Body of pancreas (tissue), 4 donors: Measurements from ENCODE around the gene VPS4B. TPM values are rescaled to one million over a fixed set of nuclear protein-coding genes. Genes with fewer than 3 reads are reported as not detected.
A peak's percentile ranks its signal among the peaks of the same experiment; 100 is the strongest.

Experiments
- ATAC-seq: fragments of 150-250 bp; one replicate; pipeline ENCODE4 v1.9.1; 2016
- DNase-seq, 4 donors: peaks; one replicate each; pipeline ENCODE4 v3.0.0-alpha.2; 2019
- H3K27ac ChIP-seq, 4 donors: fragments of 200-600 bp; sonication (generic); 1 replicate in 3 of 4; 2 replicates in 1 of 4; pipeline versions ENCODE4 v1.5.1 to v1.6.1; 2016 to 2019; ENCODE audit warnings: mild to moderate bottlenecking in 1 of 4, mixed read lengths in 1 of 4, moderate library complexity in 1 of 4
- H3K27me3 ChIP-seq, 2 donors: fragments of 200-600 bp; sonication (generic); one replicate each; pipeline ENCODE4 v1.6.0; 2016; ENCODE audit warnings: mild to moderate bottlenecking in 1 of 2
- H3K36me3 ChIP-seq, 2 donors: fragments of 200-600 bp; sonication (generic); replicated peaks in 1 of 2; 2 replicates each; pipeline ENCODE4 v1.5.1; 2016; ENCODE audit warnings: low read depth in 2 of 2; ENCODE audit not compliant: insufficient read depth in 1 of 2
- H3K4me1 ChIP-seq: fragments of 200-600 bp; sonication (generic); one replicate; pipeline ENCODE4 v1.6.0; 2016
- H3K4me3 ChIP-seq, 2 donors: fragments of 200-600 bp; sonication (generic); 1 replicate in 1 of 2; 2 replicates in 1 of 2; pipeline ENCODE4 v1.5.1; 2016 to 2019
- H3K9me3 ChIP-seq, 3 donors: fragments of 200-600 bp; sonication (generic); 1 replicate in 2 of 3; 2 replicates in 1 of 3; pipeline ENCODE4 v1.5.1; 2016
- CTCF ChIP-seq, 7 experiments: fragments of 450-650 bp in 4 of 7; fragments of 200-600 bp in 3 of 7; sonication (generic) in 3 of 7; IDR thresholded peaks; one replicate each; pipeline ENCODE4 v1.5.1; 2016 to 2019; ENCODE audit warnings: antibody characterized with exemption in 7 of 7
- POLR2A ChIP-seq, 3 donors: fragments of 450-650 bp; IDR thresholded peaks; one replicate each; pipeline ENCODE4 v1.6.1; 2016; ENCODE audit warnings: antibody characterized with exemption in 3 of 3, mild to moderate bottlenecking in 2 of 3
- WGBS, 2 donors: methylation state at CpG; one replicate each; pipeline ENCODE4 v1.1.5; 2017; 5-methylcytosine and 5-hydroxymethylcytosine counted together
- intact Hi-C: fragments of 100-400 bp; cut with DNase I; formaldehyde crosslinking; loops from one replicate; pipeline ENCODE4 v1.15.1; 2023
- total RNA-seq, 2 donors: library from RNA; depleted of rRNA; stranded (reverse); fragments of >200 nt; gene quantifications; one replicate each; pipeline ENCODE4 v1.1.0, GENCODE V29; 2016

The VPS4B gene
- total RNA-seq, 2 donors from 2014 or later = 16.2 to 20.2 TPM

GRCh38 chr18:63438181-63438580 lies 15.9 kb upstream of the VPS4B start:
- Histone ChIP-seq H3K4me3 (no peak overlapping the region), H3K27me3 (no peaks in the 10 kb centered on the region), H3K9me3 (no peaks in the 10 kb centered on the region), H3K27ac (no peak overlapping the region), H3K4me1 (peaks cover 5% of the 10 kb centered on the region), H3K36me3 (no peaks in the 10 kb centered on the region)
- ATAC-seq (no peak), DNase-seq (no peak)
- intact Hi-C loops = loop anchor here (5.0 kb wide), 1 partner anchor 421 kb away; no protein-coding TSS in a partner anchor
- WGBS, 2 donors = 57 to 83% methylated on average over 2 of the region's 2 CpGs
- TF ChIP-seq POLR2A (IDR thresholded peaks at IDR 0.05) (no peak), CTCF (IDR thresholded peaks at IDR 0.05) (no peak)

- H3K9me3 ChIP-seq = no peaks in the 10 kb centered on the region
- WGBS, 2 donors = 41 to 52% methylated on average over 4 of the region's 4 CpGs
- no peak for ATAC-seq
- H3K36me3 ChIP-seq = no peaks in the 10 kb centered on the region
- intact Hi-C loops = no loop called here
- no peak overlapping the region for H3K27ac ChIP-seq
- H3K4me1 ChIP-seq = no peaks in the 10 kb centered on the region
- no peak for TF ChIP-seq CTCF (IDR thresholded peaks at IDR 0.05)
- TF ChIP-seq POLR2A (IDR thresholded peaks at IDR 0.05) = no peak
- no peak overlapping the region for H3K4me3 ChIP-seq
- H3K27me3 ChIP-seq = no peaks in the 10 kb centered on the region
- peak in 1 of 4 donors; percentile 16 for DNase-seq
Observed at GRCh38 chr18:63433334-63433866, 11.1 kb upstream of the VPS4B start.

- Histone ChIP-seq H3K4me3 (no peak overlapping the region), H3K36me3 (no peaks in the 10 kb centered on the region), H3K27ac (no peak overlapping the region), H3K9me3 (no peaks in the 10 kb centered on the region), H3K4me1 (no peaks in the 10 kb centered on the region), H3K27me3 (no peaks in the 10 kb centered on the region)
- TF ChIP-seq POLR2A (IDR thresholded peaks at IDR 0.05) (no peak), CTCF (IDR thresholded peaks at IDR 0.05) (no peak)
- no peak for DNase-seq
- intact Hi-C loops = no loop called here
- 33 to 47% methylated on average over 1 of the region's 1 CpG for WGBS, 2 donors
- ATAC-seq = no peak
Observed at GRCh38 chr18:63431180-63431579, 8.9 kb upstream of the VPS4B start.

- no peak for TF ChIP-seq CTCF (IDR thresholded peaks at IDR 0.05)
- Histone ChIP-seq H3K9me3 (no peaks in the 10 kb centered on the region), H3K27ac (no peak overlapping the region), H3K36me3 (no peaks in the 10 kb centered on the region), H3K27me3 (no peaks in the 10 kb centered on the region), H3K4me3 (no peak overlapping the region), H3K4me1 (no peaks in the 10 kb centered on the region)
- DNase-seq (no peak), ATAC-seq (no peak)
- 31 to 40% methylated on average over 2 of the region's 2 CpGs for WGBS, 2 donors
- intact Hi-C loops = no loop called here
Observed at GRCh38 chr18:63430526-63430925, 8.2 kb upstream of the VPS4B start.

GRCh38 chr18:63427558-63427957 lies 5.3 kb upstream of the VPS4B start:
- no peak overlapping the region for H3K27ac ChIP-seq
- no peak for DNase-seq
- no peaks in the 10 kb centered on the region for H3K36me3 ChIP-seq
- no peak overlapping the region for H3K4me3 ChIP-seq
- ATAC-seq = no peak
- no peaks in the 10 kb centered on the region for H3K9me3 ChIP-seq
- H3K27me3 ChIP-seq = no peaks in the 10 kb centered on the region
- TF ChIP-seq CTCF (IDR thresholded peaks at IDR 0.05) (no peak), POLR2A (IDR thresholded peaks at IDR 0.05) (no peak)
- intact Hi-C loops = no loop called here
- 69 to 71% methylated on average over 4 of the region's 4 CpGs for WGBS, 2 donors
- H3K4me1 ChIP-seq = peaks cover 6% of the 10 kb centered on the region
